K562 (cell line): ENCODE data around the gene BRWD1. TPM values are rescaled to one million over a fixed set of nuclear protein-coding genes. Genes with fewer than 3 reads are reported as not detected.

Experiments
- ASH1L ChIP-seq: fragments of 450-650 bp; IDR thresholded peaks from 2 replicates; pipeline ENCODE4 v1.6.1; 2018; ENCODE audit warnings: borderline replicate concordance, mild to moderate bottlenecking, low read depth; ENCODE audit not compliant: partially characterized antibody
- DACH1 ChIP-seq: fragments of 450-650 bp; IDR thresholded peaks from 2 replicates; pipeline ENCODE4 v1.6.1; 2018; ENCODE audit not compliant: partially characterized antibody
- E2F1 ChIP-seq: sonication (generic); formaldehyde crosslinking; IDR thresholded peaks from 2 replicates; pipeline ENCODE4 v1.8.1; 2023; ENCODE audit warnings: mild to moderate bottlenecking, missing genetic modification reagents, moderate library complexity
- FOSL1 ChIP-seq: fragments of 200-800 bp; sonication (Bioruptor generic); conservative IDR thresholded peaks from 2 replicates; pipeline ENCODE4 v1.6.1; 2016; ENCODE audit warnings: missing genetic modification characterization, missing compliant biosample characterization
- GATAD2B ChIP-seq: fragments of 450-650 bp; IDR thresholded peaks from 2 replicates; pipeline ENCODE4 v1.6.1; 2017; ENCODE audit warnings: mild to moderate bottlenecking, borderline replicate concordance
- HNRNPLL ChIP-seq: fragments of 200-400 bp; formaldehyde crosslinking; IDR thresholded peaks from 2 replicates; pipeline ENCODE4 v1.6.1; 2017; ENCODE audit warnings: low read length, low read depth, mild to moderate bottlenecking; ENCODE audit not compliant: poor library complexity, severe bottlenecking
- MAZ ChIP-seq, 2 experiments: fragments of 450-650 bp in 1 of 2; sonication (generic) in 1 of 2; formaldehyde crosslinking; IDR thresholded peaks in 1 of 2; conservative IDR thresholded peaks in 1 of 2; 2 replicates each; pipeline versions ENCODE4 v1.4.0 to v1.5.0; 2020; ENCODE audit warnings: mild to moderate bottlenecking in 1 of 2, missing genetic modification reagents in 1 of 2
- NFE2 ChIP-seq: IDR thresholded peaks from 2 replicates; pipeline ENCODE4 v1.6.1; 2014; ENCODE audit warnings: antibody characterized with exemption, low read depth
- ZBTB26 ChIP-seq: fragments of 450-650 bp; formaldehyde crosslinking; IDR thresholded peaks from 2 replicates; pipeline ENCODE4 v1.4.0; 2022; ENCODE audit warnings: missing genetic modification characterization
- ZBTB40 ChIP-seq, 2 experiments: fragments of 450-650 bp in 1 of 2; sonication (generic) in 1 of 2; formaldehyde crosslinking in 1 of 2; IDR thresholded peaks; 2 replicates each; pipeline versions ENCODE4 v1.7.1 to v1.9.0; 2016 to 2022; ENCODE audit warnings: inconsistent platforms in 1 of 2, mild to moderate bottlenecking in 1 of 2, missing genetic modification reagents in 1 of 2
- ZBTB5 ChIP-seq: fragments of 450-650 bp; IDR thresholded peaks from 2 replicates; pipeline ENCODE4 v1.6.1; 2017; ENCODE audit warnings: antibody characterized with exemption
- ZNF583 ChIP-seq: fragments of 250-450 bp; sonication (Bioruptor Pico); IDR thresholded peaks from 2 replicates; pipeline ENCODE4 v1.4.0; 2020
- polyA plus RNA-seq, 8 experiments: library from polyadenylated mRNA; depleted of rRNA in 4 of 8; stranded (reverse) in 5 of 8; unstranded in 3 of 8; fragments of >200 nt; fragmentation: Nextera tagmentation in 2 of 8; fragmentation: Illumina TruSeq in 1 of 8; extraction: Ambion mirVana in 2 of 8; extraction: Trizol in 1 of 8; gene quantifications; 2 replicates each; pipeline versions ENCODE4 v1.2.1 to v1.2.3, GENCODE V29; 2011 to 2014; ENCODE audit warnings: inconsistent platforms in 1 of 8, missing spikeins in 1 of 8
- total RNA-seq, 7 experiments: library from RNA; depleted of rRNA in 6 of 7; stranded (reverse); fragments of >200 nt in 6 of 7; fragmentation: Illumina TruSeq in 2 of 7; extraction: Trizol in 2 of 7; gene quantifications; 2 replicates each; pipeline versions ENCODE4 v1.2.1 to v1.2.3, GENCODE V29; 2011 to 2021; ENCODE audit warnings: low replicate concordance in 1 of 7

Gene BRWD1
- total and polyA plus RNA-seq, 9 of the 15 experiments (the other 6 are each of a cell fraction or from before 2014, with no cell fraction given), result 10.1 to 60.2 (median 34.1) TPM

- TF ChIP-seq ZBTB5 (no peak), MAZ (CRISPR knock-in tag; conservative IDR thresholded peaks at IDR 0.05 in 1 of 2, IDR thresholded peaks at IDR 0.05 in 1 of 2) (peak in 1 of 2 experiments; percentile 89; a peak in 2 of 4 replicates), DACH1 (no peak), E2F1 (CRISPR knock-in tag) (no peak), ZNF583 (CRISPR knock-in tag) (0 out of 2 replicates have a peak, but pooled peaks have one; percentile 57), GATAD2B (peak; percentile 95), ASH1L (no peak), ZBTB26 (no peak), FOSL1 (tag) (no peak), NFE2 (no peak), HNRNPLL (peak; percentile 69), ZBTB40 (IDR thresholded peaks at IDR 0.05) (peak; percentile 2), ZBTB40 (CRISPR knock-in tag; IDR thresholded peaks at IDR 0.05) (no peak; the same call in 1 of the 2 replicates)
Observed at GRCh38 chr21:39348355-39349210, 35.2 kb upstream of the BRWD1 start, which contains the start of gene HMGN1 (continued).
